ENCODE data around the gene NIPBL.

DNA sequence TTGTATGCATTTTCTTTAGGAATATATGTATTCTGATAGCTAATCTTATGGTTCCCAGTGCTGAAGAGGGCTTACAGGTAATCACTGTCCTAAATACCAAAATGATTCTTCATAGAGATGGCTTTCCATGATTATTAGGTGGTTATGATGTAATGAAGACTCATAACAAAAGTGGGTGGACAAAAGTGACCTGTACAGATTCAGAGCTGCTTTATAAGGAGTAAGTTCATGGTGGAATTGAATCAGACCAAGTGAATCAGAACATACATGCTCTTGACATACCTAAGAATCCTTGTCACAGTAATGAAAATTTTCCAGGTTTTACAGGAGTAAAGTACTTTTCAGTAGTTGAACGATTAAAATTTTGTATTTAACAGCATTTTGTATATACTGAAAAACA is 105.6 kb downstream of the NIPBL start:
- TF ChIP-seq, protein P1, sequence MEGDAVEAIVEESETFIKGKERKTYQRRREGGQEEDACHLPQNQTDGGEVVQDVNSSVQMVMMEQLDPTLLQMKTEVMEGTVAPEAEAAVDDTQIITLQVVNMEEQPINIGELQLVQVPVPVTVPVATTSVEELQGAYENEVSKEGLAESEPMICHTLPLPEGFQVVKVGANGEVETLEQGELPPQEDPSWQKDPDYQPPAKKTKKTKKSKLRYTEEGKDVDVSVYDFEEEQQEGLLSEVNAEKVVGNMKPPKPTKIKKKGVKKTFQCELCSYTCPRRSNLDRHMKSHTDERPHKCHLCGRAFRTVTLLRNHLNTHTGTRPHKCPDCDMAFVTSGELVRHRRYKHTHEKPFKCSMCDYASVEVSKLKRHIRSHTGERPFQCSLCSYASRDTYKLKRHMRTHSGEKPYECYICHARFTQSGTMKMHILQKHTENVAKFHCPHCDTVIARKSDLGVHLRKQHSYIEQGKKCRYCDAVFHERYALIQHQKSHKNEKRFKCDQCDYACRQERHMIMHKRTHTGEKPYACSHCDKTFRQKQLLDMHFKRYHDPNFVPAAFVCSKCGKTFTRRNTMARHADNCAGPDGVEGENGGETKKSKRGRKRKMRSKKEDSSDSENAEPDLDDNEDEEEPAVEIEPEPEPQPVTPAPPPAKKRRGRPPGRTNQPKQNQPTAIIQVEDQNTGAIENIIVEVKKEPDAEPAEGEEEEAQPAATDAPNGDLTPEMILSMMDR (IDR thresholded peaks at IDR 0.05), result no peak
- no peak for TF ChIP-seq EZH2phosphoT487 (IDR thresholded peaks at IDR 0.05)
